HepG2 (cell line): ENCODE results near the gene KLHL13.

Source experiments
- CTCF ChIP-seq: sonication (generic); formaldehyde crosslinking; IDR thresholded peaks from 2 replicates; pipeline ENCODE4 v1.5.0; 2020; ENCODE audit warnings: mild to moderate bottlenecking, missing genetic modification reagents, moderate library complexity
- ETV6 ChIP-seq: sonication (generic); formaldehyde crosslinking; conservative IDR thresholded peaks from 2 replicates; pipeline ENCODE4 v1.4.0; 2020; ENCODE audit warnings: missing genetic modification reagents
- HMGA1 ChIP-seq: sonication (generic); formaldehyde crosslinking; conservative IDR thresholded peaks from 2 replicates; pipeline ENCODE4 v1.4.0; 2020; ENCODE audit warnings: missing genetic modification reagents
- RAD21 ChIP-seq: fragments of 450-650 bp; formaldehyde crosslinking; IDR thresholded peaks from 2 replicates; pipeline ENCODE4 v1.5.0; 2020; ENCODE audit warnings: mild to moderate bottlenecking
- XRCC5 ChIP-seq: fragments of 200-400 bp; formaldehyde crosslinking; optimal IDR thresholded peaks from 2 replicates; pipeline ENCODE3; 2017; ENCODE audit warnings: mild to moderate bottlenecking, low read length

- TF ChIP-seq ETV6 (CRISPR knock-in tag): no peak
- no peak for TF ChIP-seq CTCF
- TF ChIP-seq HMGA1 (CRISPR knock-in tag): no peak
- no peak for TF ChIP-seq XRCC5
- no peak for TF ChIP-seq RAD21 (CRISPR knock-in tag)
These were observed 57.7 kb downstream of the KLHL13 start for GRCh38 chrX:118058924-118059323.
